Raji (cell line): ENCODE results near the gene UNC50.

Source experiments
- POLR2A ChIP-seq: IDR thresholded peaks from 2 replicates; pipeline ENCODE4 v1.6.1; 2011; ENCODE audit warnings: low read depth, low read length, control low read depth; ENCODE audit not compliant: insufficient read depth

UNC50 gene, protein sequence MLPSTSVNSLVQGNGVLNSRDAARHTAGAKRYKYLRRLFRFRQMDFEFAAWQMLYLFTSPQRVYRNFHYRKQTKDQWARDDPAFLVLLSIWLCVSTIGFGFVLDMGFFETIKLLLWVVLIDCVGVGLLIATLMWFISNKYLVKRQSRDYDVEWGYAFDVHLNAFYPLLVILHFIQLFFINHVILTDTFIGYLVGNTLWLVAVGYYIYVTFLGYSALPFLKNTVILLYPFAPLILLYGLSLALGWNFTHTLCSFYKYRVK

DNA sequence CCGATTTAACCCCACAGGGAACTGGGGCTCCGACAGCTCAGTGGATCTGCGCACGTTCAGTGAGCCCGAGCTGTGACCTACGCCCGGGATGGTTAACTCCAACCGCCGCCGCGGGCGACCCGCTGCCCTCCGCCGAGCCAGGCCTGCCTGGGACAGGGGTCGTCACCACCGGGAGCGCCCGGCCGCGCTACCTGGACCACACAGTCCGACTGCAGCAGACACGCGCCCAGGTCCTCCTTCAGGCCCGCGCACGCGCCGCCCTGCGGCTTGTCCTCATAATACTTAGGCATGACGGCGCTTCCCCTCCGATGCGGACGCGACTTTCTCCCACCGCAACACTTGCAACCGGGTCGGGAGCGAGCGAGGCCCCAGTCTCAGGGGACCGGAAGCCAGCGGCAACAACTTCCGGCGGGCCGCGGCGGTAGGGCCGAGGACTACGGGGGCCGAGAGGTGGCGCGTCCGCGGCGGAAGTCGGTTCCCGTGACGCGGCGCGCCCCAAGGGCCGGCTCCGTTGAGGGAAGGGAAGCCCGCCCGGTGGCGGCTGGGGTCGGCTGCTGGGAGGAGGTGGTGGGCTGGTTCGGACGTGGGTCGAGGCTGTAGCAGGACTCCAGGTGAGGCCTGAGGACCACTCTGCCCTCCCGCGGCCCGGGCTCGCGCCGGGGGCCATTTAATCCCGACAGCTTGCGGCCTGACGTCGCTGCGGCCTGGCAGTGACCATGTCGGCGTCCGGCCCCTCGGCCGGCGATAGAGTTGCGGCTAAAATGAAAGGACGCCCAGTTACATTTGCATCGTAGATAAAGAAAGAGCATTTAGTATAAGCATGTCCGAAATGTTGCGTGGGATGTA is at the start of gene UNC50, which contains the start of gene COA5:
Gene UNC50, plus strand, starts transcription at position 474 of the 846 bp plus-strand sequence. CDS start 1,171 bp downstream, outside the sequence.
Gene COA5, minus strand, starts transcription at position 397 of the 846 bp plus-strand sequence. Its CDS starts 107 bp downstream, at position 290.
- peak; percentile 87 for TF ChIP-seq POLR2A

DNA sequence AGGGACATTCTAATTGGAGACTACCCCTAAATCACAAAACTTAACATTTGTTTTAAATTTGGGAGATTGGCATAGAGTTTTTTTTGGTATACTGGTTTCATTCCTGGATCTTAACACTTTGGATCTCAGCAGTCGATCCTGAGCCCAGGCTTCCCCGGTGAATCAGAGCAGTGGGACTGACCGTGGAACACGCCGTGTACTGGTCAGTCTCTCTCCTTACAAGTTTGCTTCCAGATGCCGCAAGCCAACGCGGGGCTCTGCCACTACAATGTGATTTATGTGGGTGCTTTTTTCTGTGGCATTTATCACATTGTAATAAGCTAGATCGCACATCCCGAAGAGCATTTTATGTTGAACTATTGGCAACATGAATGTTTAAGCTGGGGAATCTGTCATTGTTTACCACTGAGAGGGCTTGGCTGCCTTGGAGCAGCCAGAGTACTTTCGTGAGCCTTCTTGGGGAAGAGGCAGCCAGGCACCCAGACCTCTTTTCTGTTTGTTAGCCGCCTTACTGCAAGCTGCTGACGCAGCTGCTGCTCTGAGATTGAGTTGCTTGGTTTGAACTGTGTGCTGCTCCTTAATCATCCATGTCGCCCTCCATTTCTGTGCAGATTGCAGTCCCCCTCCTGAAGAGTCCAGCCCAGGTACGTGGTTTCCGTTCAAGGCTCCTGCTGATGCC is 49.4 kb upstream of the UNC50 start:
- no peak for TF ChIP-seq POLR2A

DNA sequence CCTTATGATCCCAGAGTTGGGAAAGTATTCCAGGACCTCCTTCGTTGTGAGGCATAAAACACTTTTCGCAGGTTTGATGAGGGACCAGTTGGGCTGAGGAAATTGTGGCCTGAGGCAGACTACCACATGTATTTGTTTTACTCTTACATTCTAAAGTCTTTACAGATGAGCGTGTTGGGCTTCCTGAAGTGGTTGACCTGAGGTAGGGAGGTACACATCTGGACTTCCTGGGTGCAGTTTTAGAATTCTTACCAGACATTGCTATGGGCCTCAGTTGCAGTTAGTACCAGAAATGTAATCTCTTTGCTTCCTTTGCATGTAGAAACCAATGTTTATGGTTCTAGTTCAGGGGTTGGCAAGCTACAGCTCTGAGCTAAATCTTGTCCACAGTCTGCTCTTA is 48.8 kb upstream of the UNC50 start:
- TF ChIP-seq POLR2A = no peak

DNA sequence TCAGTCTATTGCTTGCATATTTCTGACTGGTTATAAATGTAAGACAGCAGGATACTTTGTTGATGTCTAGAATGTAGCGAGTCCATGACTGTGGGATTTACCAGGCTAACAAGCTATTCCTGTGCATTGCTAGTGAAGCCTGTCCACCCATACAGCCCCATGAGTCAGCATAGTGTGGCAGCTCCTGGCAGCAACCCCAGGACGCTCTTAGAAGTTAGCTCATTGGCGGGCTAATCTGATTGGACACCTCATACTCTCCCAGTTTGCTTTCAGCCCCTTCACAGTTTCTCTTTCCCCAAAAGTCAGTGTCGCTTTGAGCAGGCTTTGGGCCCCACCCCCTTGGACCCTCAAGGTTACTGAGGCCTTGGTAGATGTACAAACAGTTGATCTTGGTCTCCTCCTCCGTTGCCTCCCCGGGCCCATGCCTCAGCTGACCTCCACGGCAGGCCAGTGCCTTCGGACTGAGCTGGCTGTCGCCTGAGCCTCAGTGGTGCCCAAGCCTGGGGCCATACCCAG is 48.1 kb upstream of the UNC50 start:
- no peak for TF ChIP-seq POLR2A

DNA sequence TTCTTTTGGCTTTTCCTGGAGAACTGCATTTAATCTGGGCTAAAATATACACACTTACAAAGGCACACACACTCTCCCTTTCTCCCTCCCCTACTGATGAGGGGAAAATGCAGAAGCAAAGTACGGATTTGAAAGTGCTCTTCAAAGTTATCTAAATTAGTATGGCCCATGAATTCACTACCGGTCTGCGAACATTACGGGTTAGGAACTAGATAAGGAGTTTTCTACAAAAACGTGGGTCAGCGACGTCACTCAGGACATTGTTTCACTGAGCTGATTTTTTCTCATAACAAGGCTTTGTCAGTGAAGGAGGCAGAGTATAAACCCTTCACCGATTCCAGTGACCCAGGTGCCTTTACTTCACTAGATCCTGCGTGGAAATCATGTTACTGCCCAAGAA is 47.4 kb upstream of the UNC50 start:
- TF ChIP-seq POLR2A = no peak

DNA sequence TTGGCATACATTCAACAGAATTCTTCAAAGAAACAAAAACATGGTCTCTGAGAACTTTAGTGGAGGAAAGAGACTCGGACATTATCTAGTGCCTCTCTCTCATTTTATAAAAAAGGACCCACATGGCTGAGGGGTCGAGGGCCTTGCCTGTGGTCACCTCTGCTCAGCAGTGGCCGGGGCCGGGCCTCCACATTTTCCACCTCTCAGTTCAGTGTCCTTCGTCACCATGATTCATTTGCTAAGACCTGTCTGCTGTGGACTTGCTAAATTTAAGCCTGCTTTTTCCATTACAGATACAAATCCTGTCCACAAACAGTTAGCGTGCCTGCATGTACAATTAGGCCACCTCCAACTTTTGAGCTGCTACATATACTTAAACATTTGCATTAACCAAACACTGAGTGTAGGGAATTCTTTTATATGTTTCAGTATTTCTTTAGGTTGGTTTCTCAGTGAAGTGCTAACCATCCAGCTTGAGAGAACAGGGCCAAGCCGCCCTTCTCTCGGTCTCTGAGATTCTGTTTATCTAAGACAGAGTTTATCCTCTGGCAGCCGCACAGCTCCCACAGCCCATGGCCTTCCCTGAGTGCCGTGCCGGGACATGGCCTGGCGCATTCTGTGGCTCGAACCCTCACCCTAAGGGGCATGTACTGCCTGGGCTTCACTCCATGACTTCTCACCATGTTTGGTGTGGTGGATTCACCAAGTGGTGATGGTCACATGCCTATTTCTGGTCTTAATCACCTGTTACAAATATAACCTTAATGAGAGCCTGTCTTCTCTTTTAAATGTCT is 46.3 kb upstream of the UNC50 start:
- TF ChIP-seq POLR2A = no peak

DNA sequence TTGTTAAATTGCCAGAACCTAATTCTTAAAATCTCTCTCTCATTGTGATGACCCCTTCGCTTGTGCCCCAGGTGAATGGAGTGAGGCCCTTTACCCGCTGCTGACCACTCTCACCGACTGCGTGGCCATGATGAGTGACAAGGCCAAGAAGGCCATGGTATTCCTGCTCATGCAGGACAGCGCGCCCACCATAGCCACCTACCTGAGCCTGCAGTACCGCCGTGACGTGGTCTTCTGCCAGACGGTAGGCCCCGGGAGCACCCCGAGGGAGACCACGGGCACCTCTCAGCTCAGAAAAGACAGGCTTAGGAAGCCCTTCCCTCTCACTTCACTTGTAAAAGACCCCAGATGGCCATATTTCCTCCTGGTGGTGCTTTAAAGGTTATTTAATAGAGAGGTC is 45.0 kb upstream of the UNC50 start:
- TF ChIP-seq POLR2A = no peak

DNA sequence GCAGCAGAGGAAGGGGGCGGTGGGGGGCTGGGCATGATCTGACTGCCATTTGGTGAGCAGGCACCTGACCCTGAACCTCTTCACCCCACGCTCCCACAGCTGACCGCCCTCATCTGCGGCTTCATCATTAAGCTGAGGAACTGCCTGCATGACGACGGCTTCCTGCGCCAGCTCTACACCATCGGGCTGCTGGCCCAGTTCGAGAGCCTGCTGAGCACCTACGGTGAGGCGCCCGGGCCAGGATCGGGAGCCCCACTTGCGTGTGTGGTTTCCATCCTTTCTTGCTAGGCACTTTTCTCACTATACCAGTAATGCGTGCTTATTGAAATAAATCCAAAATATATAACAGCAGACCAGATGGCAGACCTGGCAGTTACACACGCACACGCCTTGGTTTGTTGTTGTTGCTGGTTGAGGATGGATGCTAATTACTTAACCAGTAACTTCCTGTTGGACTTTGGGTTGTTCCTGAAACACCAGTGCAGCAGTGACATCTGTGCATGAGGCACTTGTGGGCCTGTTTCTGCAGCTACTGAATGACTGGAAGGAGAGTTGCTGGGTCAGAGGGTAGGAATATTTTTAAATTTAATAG is 43.8 kb upstream of the UNC50 start:
- no peak for TF ChIP-seq POLR2A

DNA sequence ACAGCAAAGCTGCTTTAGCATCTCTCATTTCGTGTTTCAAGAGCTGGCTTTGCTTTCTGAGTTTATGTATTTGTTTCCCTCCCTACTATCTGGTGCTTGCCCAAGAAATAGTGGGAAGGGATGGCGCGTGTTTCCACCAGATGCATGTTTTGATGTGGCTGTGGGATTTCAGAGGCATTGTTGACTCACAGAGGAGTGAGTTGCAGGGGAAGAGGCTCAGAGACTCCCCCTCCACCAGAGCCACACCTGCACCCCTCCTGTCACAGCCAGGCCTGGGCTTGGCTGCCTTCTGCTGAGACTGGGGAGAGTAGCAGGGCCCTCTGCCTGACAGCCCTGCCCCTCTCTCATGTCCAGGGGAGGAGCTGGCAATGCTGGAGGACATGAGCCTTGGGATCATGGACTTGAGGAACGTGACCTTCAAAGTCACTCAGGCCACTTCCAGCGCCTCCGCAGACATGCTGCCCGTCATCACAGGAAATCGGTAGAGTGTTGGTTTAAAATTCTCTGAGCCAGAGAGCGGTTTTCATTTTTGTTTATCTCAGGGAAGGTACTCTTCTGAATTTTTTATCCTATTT is 43.0 kb upstream of the UNC50 start:
- TF ChIP-seq POLR2A = no peak

DNA sequence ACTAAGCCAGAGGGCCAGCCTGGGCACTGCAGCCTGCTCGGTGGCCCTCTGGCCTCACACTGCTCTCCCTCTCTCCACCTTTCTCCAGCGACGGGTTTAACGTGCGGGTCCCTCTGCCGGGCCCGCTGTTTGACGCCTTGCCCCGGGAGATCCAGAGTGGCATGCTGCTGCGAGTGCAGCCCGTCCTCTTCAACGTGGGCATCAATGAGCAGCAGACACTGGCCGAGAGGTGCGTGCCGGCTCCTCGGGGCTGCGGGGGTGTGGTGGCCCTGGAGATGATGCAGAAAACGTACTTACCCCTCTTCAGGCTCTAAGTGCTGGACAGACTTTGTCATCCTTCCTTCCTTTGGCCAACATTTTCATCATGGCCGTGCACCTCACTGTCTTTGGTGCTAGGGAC is 42.4 kb upstream of the UNC50 start:
- TF ChIP-seq POLR2A = no peak

DNA sequence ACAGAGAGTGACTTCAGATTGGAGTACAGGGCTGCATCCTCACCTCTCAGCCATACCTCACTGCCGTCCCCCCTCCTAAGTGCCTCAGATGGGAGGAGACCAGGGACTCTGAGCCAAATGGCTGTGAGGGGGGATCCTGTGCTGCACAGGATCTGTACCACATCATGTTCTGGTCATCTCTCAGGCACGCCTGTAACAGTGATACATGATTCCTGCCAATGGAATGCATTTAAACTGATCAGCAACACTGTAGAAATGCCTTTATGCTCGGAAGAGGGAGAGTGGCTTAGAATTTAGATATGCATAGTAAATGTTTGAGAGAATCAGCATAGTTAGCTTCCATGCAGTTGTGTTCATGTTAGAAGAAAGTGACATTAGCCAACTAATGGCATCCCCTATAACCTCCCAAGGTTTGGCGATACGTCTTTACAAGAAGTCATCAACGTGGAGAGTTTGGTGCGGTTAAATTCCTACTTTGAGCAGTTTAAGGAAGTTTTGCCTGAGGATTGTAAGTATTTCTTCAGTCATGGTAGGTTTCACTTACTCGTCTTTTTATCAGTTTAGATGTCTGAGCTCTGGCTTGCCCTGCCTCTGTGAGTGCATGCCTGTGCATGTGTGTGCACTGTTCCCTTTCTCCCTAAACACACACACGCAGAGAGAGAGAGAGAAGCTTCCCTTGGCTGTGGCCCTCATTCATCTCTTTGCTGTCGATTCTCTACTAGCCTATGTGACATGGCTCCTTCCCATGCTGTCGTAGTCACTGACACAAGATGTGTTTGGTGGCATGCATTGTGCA is 40.0 kb upstream of the UNC50 start:
- TF ChIP-seq POLR2A = no peak

DNA sequence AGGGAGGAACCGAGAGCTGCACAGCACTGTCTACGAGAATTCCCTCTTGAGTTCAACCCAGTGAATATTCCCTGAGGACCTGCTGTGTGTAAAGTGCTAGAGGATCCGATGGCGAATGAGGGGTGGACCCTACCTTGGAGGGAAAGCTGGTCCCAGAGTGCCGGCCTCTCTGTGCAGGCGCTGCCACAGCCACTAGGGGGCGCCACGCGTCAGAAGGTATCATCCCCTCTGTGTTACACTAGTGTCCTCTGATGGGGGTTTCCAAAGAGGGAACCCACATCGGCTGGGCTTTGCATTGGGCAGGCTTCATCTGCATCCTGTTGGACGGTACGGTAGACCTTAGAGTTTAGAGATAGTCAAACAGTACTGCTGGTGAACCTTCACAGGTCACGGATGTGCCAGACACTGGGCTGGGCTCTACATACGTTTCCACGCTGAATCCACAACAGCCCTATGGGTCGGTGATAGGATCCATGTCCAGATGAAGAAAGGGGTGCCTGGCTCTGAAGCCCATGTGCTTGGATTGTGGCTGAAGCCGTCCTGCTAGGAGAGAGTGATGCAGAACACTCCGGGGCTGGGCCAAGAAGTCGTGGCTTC is 39.1 kb upstream of the UNC50 start:
- no peak for TF ChIP-seq POLR2A

DNA sequence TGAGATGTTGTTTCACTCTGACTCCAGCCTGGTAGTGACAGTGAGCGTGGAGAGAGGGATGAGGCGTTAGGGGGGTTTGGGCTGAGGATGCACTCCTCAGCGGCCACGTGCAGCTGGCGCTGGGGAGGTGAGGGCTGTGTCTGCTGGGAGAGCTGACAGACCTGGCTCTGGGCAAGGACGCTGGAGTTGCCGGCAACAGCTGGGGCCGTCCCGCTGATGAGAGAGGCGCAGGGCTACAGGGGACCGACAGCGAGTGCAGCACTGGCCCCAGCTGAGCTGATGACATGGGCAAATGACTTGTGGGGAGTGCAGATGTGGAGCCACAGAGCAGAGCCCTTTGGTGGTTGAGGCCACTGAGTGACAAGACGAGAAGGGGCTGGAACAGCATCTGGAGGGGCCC is 38.5 kb upstream of the UNC50 start:
- TF ChIP-seq POLR2A = no peak
